OCI-LY7 (cell line): ENCODE results near the gene VAT1.

ENCODE experiments used
- EZH2phosphoT487 ChIP-seq: fragments of 200-600 bp; sonication (generic); IDR thresholded peaks from 2 replicates; pipeline ENCODE4 v1.6.1; 2018; ENCODE audit warnings: low read depth, borderline replicate concordance, mild to moderate bottlenecking, mixed run types, antibody characterized with exemption, low read length, moderate library complexity, mixed read lengths
- TF ChIP-seq, protein P1 (sequence below): fragments of 200-600 bp; sonication (generic); conservative IDR thresholded peaks from 2 replicates; pipeline ENCODE4 v1.5.1; 2014; ENCODE audit warnings: mild to moderate bottlenecking, antibody characterized with exemption, low read length, moderate library complexity, mixed read lengths

DNA sequence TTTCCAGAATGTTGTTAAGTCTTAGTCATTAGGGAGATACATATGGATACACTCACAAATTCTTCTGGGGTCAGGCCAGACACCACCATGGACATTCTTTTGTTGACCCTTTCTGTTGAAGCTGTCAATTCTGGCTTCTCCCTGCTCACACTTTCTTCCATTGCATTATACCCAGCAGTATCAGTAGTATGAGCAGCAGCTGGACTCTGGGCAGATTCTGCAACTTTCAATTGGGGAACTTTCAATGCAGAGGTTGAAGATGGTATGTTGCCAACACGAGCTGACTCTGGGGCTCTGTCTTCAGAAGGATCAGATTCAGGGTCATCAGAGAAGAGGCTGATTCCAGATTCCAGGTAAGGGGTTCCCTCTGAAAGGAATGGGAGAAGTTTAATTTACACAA is 48.7 kb upstream of the VAT1 start:
- TF ChIP-seq, protein P1, sequence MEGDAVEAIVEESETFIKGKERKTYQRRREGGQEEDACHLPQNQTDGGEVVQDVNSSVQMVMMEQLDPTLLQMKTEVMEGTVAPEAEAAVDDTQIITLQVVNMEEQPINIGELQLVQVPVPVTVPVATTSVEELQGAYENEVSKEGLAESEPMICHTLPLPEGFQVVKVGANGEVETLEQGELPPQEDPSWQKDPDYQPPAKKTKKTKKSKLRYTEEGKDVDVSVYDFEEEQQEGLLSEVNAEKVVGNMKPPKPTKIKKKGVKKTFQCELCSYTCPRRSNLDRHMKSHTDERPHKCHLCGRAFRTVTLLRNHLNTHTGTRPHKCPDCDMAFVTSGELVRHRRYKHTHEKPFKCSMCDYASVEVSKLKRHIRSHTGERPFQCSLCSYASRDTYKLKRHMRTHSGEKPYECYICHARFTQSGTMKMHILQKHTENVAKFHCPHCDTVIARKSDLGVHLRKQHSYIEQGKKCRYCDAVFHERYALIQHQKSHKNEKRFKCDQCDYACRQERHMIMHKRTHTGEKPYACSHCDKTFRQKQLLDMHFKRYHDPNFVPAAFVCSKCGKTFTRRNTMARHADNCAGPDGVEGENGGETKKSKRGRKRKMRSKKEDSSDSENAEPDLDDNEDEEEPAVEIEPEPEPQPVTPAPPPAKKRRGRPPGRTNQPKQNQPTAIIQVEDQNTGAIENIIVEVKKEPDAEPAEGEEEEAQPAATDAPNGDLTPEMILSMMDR, result no peak
- no peak for TF ChIP-seq EZH2phosphoT487
